Activated CD8-positive, alpha-beta memory T cell treated with anti-CD3 and anti-CD28 coated beads for 24 hours (primary cell): ENCODE data around the gene STK32A.

Experiments
- DNase-seq: peaks from one replicate; pipeline ENCODE4 v3.0.0-alpha.2; 2020

STK32A gene

DNA sequence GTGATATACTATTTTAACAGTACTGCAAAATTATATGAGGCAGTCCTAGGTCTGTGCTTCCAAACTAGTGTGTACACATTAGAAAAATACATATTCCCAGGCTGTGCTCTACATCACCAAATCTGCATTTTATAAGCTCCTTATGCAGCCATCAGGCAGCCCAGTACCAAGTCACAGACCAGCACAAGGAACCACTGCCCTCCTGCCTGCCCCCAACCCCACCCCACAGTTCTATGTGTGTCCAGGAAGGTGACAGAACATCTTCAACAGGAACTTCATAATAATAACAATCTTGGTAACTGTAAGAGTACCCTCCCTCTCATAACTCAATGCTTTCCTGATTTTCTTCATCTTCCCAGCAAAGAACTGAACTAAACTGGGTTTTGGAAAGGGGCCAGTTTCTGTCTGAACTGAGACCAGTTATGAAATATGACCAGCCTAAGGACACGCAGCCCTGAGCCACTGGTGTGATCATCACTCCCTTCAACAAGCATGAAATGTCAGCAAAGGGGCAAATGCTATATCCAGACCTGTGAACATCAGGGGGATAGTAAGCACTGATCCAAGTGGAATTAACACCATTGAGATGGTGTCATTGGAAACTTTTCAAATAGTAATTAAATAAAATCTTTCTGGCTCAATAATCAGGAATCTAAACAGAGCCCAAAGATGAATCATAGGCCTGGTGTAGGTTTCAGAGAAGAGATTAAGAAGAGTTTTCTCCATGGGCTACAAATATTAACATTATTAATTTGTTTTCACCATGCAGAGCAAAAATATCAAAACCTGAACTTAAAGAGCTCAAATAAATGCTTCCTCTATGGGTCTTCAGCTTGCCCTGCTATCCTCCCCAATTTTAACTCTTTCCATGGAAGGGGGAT lies 192.9 kb downstream of the STK32A start:
- DNase-seq = no peak

- DNase-seq = no peak
Measured at GRCh38 chr5:147430628-147431027, 195.8 kb downstream of the STK32A start.

DNA sequence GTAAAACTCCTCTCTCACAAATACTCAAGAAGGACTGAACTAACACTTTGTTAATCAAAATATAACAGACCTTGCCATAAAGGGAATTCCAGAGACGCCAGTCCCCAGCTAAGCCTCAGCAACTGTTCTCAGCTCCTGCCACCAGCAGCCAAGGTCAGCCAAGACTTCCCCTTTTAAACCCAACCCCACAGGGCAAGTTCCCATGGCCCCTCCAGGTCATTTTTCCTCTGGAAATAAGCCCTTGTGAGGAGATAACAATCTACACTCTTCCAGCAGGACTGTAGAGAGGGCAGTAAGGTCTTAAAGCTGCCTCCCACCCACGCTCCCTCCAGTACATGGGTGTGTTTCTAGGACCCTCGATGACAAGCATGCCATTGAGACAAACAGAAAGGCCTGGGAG lies 196.8 kb downstream of the STK32A start:
- DNase-seq = no peak

- no peak for DNase-seq
Measured at GRCh38 chr5:147432323-147432722, 197.5 kb downstream of the STK32A start.

DNA sequence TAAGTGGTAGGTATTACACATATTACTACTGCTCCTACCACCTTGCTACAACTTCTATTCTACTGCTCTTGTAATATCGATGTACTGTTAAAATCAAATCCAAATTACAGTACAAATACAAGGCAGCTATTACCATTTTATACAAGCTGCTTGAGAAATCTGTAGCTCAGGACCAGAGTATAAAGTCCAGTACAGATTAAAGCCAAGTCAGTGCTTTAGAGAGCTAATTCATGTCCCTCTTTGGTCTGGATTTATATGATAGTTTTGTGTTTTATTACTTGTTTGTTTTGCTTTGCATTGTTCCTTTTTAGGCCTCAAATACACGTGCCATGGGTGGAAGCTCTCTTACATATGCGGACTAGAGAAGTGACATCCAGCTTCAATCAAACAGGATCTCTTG lies 199.2 kb downstream of the STK32A start:
- no peak for DNase-seq

DNA sequence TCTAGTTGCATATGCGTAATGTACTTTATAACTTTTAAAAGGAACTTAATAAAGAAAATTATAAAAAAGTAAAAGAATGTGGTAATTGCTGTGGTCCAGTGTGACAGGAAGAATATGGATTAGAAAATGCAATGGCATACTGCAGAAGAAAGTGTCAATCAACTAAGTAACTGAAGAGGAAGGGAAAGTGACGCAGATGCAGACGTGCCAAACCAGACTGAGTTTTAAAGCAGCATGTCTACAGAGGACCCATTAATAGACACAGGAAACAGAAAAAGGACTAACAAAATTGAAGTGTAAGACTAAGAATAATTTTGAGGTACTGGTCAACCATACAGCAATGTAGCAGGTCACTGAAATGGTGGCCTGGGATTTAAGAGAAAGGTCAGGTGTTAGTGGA lies 201.8 kb downstream of the STK32A start:
- no peak for DNase-seq

- no peak for DNase-seq
Measured at GRCh38 chr5:147437161-147437596, 202.4 kb downstream of the STK32A start.
